IMR-90 (cell line): ENCODE measurements around the gene MYO1F. TPM values are rescaled to one million over a fixed set of nuclear protein-coding genes. Genes with fewer than 3 reads are reported as not detected.
"Not testable (repeated sequence)": the region's sequence is repeated elsewhere in the genome, so short reads cannot be mapped to it uniquely, and the experiment has no call there.

Experiments
- ATAC-seq: fragments of 200-7000 bp; cut with Tn5 transposase; 2 replicates; pipeline ENCODE4 v1.9.1; 2020; ENCODE audit warnings: low read depth, mild to moderate bottlenecking, moderate library complexity
- BruUV-seq: library from RNA; stranded (reverse); fragments of 400-500 nt; replicated peaks from 2 replicates; lab custom pipeline; 2021; lab: Mats Ljungman, UMichigan
- CTCF ChIA-PET: fragments of 300-600 bp; formaldehyde crosslinking; extraction: SDS; loops from one replicate; lab custom pipeline; 2021; ENCODE audit warnings: antibody characterized with exemption; lab: Yijun Ruan, JAX
- POLR2A ChIA-PET: fragments of 300-600 bp; sonication (Branson Sonifier 250); formaldehyde crosslinking; loops from one replicate; lab custom pipeline; 2022; ENCODE audit warnings: antibody characterized with exemption; ENCODE audit not compliant: unreplicated experiment; lab: Charles Lee
- DNase-seq: peaks from one replicate; pipeline ENCODE4 v3.0.0; 2013
- H2AFZ ChIP-seq: replicated peaks from 2 replicates; pipeline ENCODE3; 2013; ENCODE audit warnings: low read length, mild to moderate bottlenecking; ENCODE audit not compliant: poor library complexity
- H2AK5ac ChIP-seq: 2 replicates; pipeline ENCODE4 v1.6.1; 2013; ENCODE audit warnings: low read depth, low read length, inconsistent platforms
- H2AK9ac ChIP-seq: replicated peaks from 2 replicates; pipeline ENCODE3; 2013; ENCODE audit warnings: mild to moderate bottlenecking, low read depth, low read length, moderate library complexity; ENCODE audit not compliant: poor library complexity
- H2BK120ac ChIP-seq: 2 replicates; pipeline ENCODE4 v1.6.1; 2013; ENCODE audit warnings: low read depth, low read length, inconsistent platforms
- H2BK15ac ChIP-seq: 3 replicates; pipeline ENCODE4 v1.6.1; 2013; ENCODE audit warnings: low read depth, low read length, inconsistent platforms
- H2BK20ac ChIP-seq: 2 replicates; pipeline ENCODE4 v1.6.1; 2013; ENCODE audit warnings: low read depth, mild to moderate bottlenecking, inconsistent platforms, low read length, moderate library complexity
- H2BK5ac ChIP-seq: 2 replicates; pipeline ENCODE4 v1.6.1; 2013; ENCODE audit warnings: mild to moderate bottlenecking, low read depth, low read length, inconsistent platforms; ENCODE audit not compliant: poor library complexity, severe bottlenecking
- H3K14ac ChIP-seq: replicated peaks from 2 replicates; pipeline ENCODE4 v1.6.1; 2013; ENCODE audit warnings: low read depth, low read length, inconsistent platforms
- H3K18ac ChIP-seq: 2 replicates; pipeline ENCODE4 v1.6.1; 2013; ENCODE audit warnings: low read depth, low read length, control low read depth
- H3K23ac ChIP-seq: 2 replicates; pipeline ENCODE4 v1.6.1; 2013; ENCODE audit warnings: low read depth, low read length, inconsistent platforms
- H3K27ac ChIP-seq: 2 replicates; pipeline ENCODE4 v1.5.1; 2013; ENCODE audit warnings: mild to moderate bottlenecking, control low read depth, low read length; ENCODE audit not compliant: insufficient read depth
- H3K27me3 ChIP-seq: 2 replicates; pipeline ENCODE4 v1.6.1; 2013; ENCODE audit warnings: low read length; ENCODE audit not compliant: control insufficient read depth, insufficient read depth
- H3K36me3 ChIP-seq: 2 replicates; pipeline ENCODE4 v1.6.1; 2013; ENCODE audit warnings: low read length, mixed read lengths; ENCODE audit not compliant: control insufficient read depth, insufficient read depth
- H3K4ac ChIP-seq: 2 replicates; pipeline ENCODE4 v1.6.1; 2013; ENCODE audit warnings: low read depth, low read length, inconsistent platforms
- H3K4me1 ChIP-seq: 2 replicates; pipeline ENCODE4 v1.6.1; 2013; ENCODE audit warnings: low read length, mixed read lengths; ENCODE audit not compliant: control insufficient read depth, insufficient read depth
- H3K4me2 ChIP-seq: 2 replicates; pipeline ENCODE4 v1.6.1; 2013; ENCODE audit warnings: low read depth, mild to moderate bottlenecking, control low read depth, low read length, moderate library complexity
- H3K4me3 ChIP-seq: 2 replicates; pipeline ENCODE4 v1.5.1; 2013; ENCODE audit warnings: low read depth, mild to moderate bottlenecking, control low read depth, low read length, moderate library complexity; ENCODE audit not compliant: insufficient read depth
- H3K56ac ChIP-seq: 2 replicates; pipeline ENCODE4 v1.6.1; 2013; ENCODE audit warnings: low read length, inconsistent platforms; ENCODE audit not compliant: insufficient read depth; ENCODE audit errors: extremely low read depth
- H3K79me1 ChIP-seq, 2 experiments: 2 replicates each; pipeline ENCODE4 v1.6.1; 2013; ENCODE audit warnings: low read length in 2 of 2, inconsistent platforms in 1 of 2, low read depth in 1 of 2
- H3K9ac ChIP-seq: 2 replicates; pipeline ENCODE4 v1.6.1; 2013; ENCODE audit warnings: low read depth, low read length, control low read depth
- H3K9me1 ChIP-seq: 2 replicates; pipeline ENCODE4 v1.6.1; 2013; ENCODE audit warnings: low read length, inconsistent platforms; ENCODE audit not compliant: insufficient read depth
- H3K9me3 ChIP-seq: 2 replicates; pipeline ENCODE4 v1.6.1; 2013; ENCODE audit warnings: low read length; ENCODE audit not compliant: control insufficient read depth, insufficient read depth
- H4K20me1 ChIP-seq: 2 replicates; pipeline ENCODE4 v1.6.1; 2013; ENCODE audit warnings: low read length, inconsistent platforms; ENCODE audit not compliant: insufficient read depth
- H4K5ac ChIP-seq: 2 replicates; pipeline ENCODE4 v1.6.1; 2013; ENCODE audit warnings: mild to moderate bottlenecking, low read depth, low read length, control low read depth
- H4K8ac ChIP-seq, 2 experiments: 2 replicates each; pipeline ENCODE4 v1.6.1; 2013; ENCODE audit warnings: low read depth in 2 of 2, low read length in 2 of 2, control low read depth in 1 of 2, inconsistent platforms in 1 of 2
- H4K91ac ChIP-seq: 2 replicates; pipeline ENCODE4 v1.6.1; 2013; ENCODE audit warnings: low read depth, low read length, inconsistent platforms; ENCODE audit not compliant: insufficient read depth
- BHLHE40 ChIP-seq: fragments of 150-350 bp; IDR thresholded peaks from 2 replicates; pipeline ENCODE4 v1.6.1; 2016; ENCODE audit warnings: mild to moderate bottlenecking, low read depth, low read length
- FOS ChIP-seq: fragments of 150-350 bp; IDR thresholded peaks from 2 replicates; pipeline ENCODE4 v1.6.1; 2016; ENCODE audit warnings: low read depth, low read length
- MAFK ChIP-seq: IDR thresholded peaks from 2 replicates; pipeline ENCODE4 v1.6.1; 2012; ENCODE audit warnings: low read depth, low read length, improper control_type of control experiment
- MAZ ChIP-seq: IDR thresholded peaks from 2 replicates; pipeline ENCODE4 v1.6.1; 2012; ENCODE audit warnings: low read depth, mild to moderate bottlenecking, low read length, improper control_type of control experiment, moderate library complexity, borderline replicate concordance
- POLR2A ChIP-seq: IDR thresholded peaks from 2 replicates; pipeline ENCODE4 v1.6.1; 2012; ENCODE audit warnings: mild to moderate bottlenecking, low read depth, low read length
- RAD21 ChIP-seq: IDR thresholded peaks from 2 replicates; pipeline ENCODE4 v1.6.1; 2012; ENCODE audit warnings: low read length, improper control_type of control experiment
- RCOR1 ChIP-seq: IDR thresholded peaks from 2 replicates; pipeline ENCODE4 v1.6.1; 2012; ENCODE audit warnings: mild to moderate bottlenecking, low read length, improper control_type of control experiment; ENCODE audit not compliant: insufficient replicate concordance
- RFX5 ChIP-seq: IDR thresholded peaks from 2 replicates; pipeline ENCODE4 v1.8.0; 2012; ENCODE audit warnings: low read depth, mild to moderate bottlenecking, low read length, moderate library complexity
- WGBS, 2 experiments: methylation state at CpG; one replicate each; pipeline versions ENCODE4 v1.1.5 to v1.1.7; 2013; ENCODE audit warnings: missing lambda C conversion rate in 2 of 2; ENCODE audit not compliant: insufficient read length in 1 of 2; ENCODE audit errors: extremely low coverage in 2 of 2; 5-methylcytosine and 5-hydroxymethylcytosine counted together
- dilution Hi-C: fragments of 300-500 bp; cut with HindIII; formaldehyde crosslinking; loops from one replicate; pipeline ENCODE4 v1.14.3; 2018; ENCODE audit warnings: low sequenced_read_pairs; ENCODE audit not compliant: unreplicated experiment
- in situ Hi-C: fragments of 300-500 bp; cut with MboI; formaldehyde crosslinking; loops from 3 replicates; pipeline ENCODE4 v1.14.3; 2019; ENCODE audit warnings: low sequenced_read_pairs, inconsistent platforms, mixed read lengths
- intact Hi-C: fragments of 100-400 bp; cut with micrococcal nuclease; formaldehyde crosslinking; loops from 2 replicates; pipeline ENCODE4 v1.10.0; 2022
- polyA plus RNA-seq, 3 experiments: library from polyadenylated mRNA; depleted of rRNA; stranded (reverse); fragments of >200 nt; gene quantifications; 2 replicates each; pipeline ENCODE4 v1.2.3, GENCODE V29; 2012; ENCODE audit warnings: low replicate concordance in 1 of 3
- total RNA-seq: library from RNA; depleted of rRNA; stranded (reverse); fragments of >200 nt; gene quantifications from 2 replicates; pipeline ENCODE4 v1.2.3, GENCODE V29; 2012

Gene MYO1F
- total and polyA plus RNA-seq, 2 of the 4 experiments (the other 2 are of a cell fraction) = 0.14 to 0.18 TPM

- peak overlapping the region in 1 of 2 experiments; percentile 1; a peak in 1 of 4 replicates for H4K8ac ChIP-seq
- DNase-seq = peak; percentile 35
These were observed 1.7 kb downstream of the MYO1F start for GRCh38 chr19:8575467-8575997.

GRCh38 chr19:8574619-8574922 lies 2.7 kb downstream of the MYO1F start:
- H2AK5ac ChIP-seq, H3K18ac ChIP-seq, H3K4ac ChIP-seq, H3K27ac ChIP-seq, H3K4me3 ChIP-seq, H2BK20ac ChIP-seq, H3K14ac ChIP-seq, H2BK5ac ChIP-seq, DNase-seq, H3K36me3 ChIP-seq, H4K8ac ChIP-seq, H2AFZ ChIP-seq, H3K79me1 ChIP-seq, H3K27me3 ChIP-seq, ATAC-seq, H4K20me1 ChIP-seq, H4K91ac ChIP-seq, H2BK15ac ChIP-seq, POLR2A ChIA-PET, H3K9ac ChIP-seq, BruUV-seq, H3K56ac ChIP-seq, CTCF ChIA-PET, intact Hi-C loops, H3K9me3 ChIP-seq, dilution Hi-C loops, H3K4me2 ChIP-seq, H4K5ac ChIP-seq, H2AK9ac ChIP-seq, H2BK120ac ChIP-seq, H3K23ac ChIP-seq: not testable (repeated sequence)
- in situ Hi-C loops = loop anchor here (5.0 kb wide), 1 partner anchor 232 kb away; the partner anchor contains the start of gene KANK3
- Histone ChIP-seq H3K9me1 (peaks cover 19% of the 10 kb centered on the region), H3K4me1 (peaks cover 10% of the 10 kb centered on the region)
- WGBS, 2 experiments = no CpG with 5 or more reads among the region's 7 CpGs

More at GRCh38 chr19:8575467-8575997, 1.7 kb downstream of the MYO1F start:
- Histone ChIP-seq H3K27me3 (no peaks in the 10 kb centered on the region), H2BK15ac (no peak overlapping the region; the same call in 2 of the 3 replicates), H4K5ac (no peak overlapping the region), H3K4me3 (no peak overlapping the region), H3K9ac (no peak overlapping the region), H3K18ac (no peak overlapping the region), H3K56ac (no peak overlapping the region), H3K4ac (peak overlapping the region; percentile 49), H4K91ac (no peak overlapping the region; the same call in 1 of the 2 replicates), H3K79me1 (no peaks in the 10 kb centered on the region), H2BK120ac (peak overlapping the region; percentile 68), H3K9me1 (peaks cover 9% of the 10 kb centered on the region), H2AFZ (peak overlapping the region; percentile 87), H2BK20ac (peak overlapping the region; percentile 82; the same call in 1 of the 2 replicates), H2BK5ac (no peak overlapping the region), H3K36me3 (no peaks in the 10 kb centered on the region), H3K9me3 (no peaks in the 10 kb centered on the region), H3K27ac (no peak overlapping the region), H3K14ac (peak overlapping the region; percentile 51; the same call in 1 of the 2 replicates), H4K20me1 (no peaks in the 10 kb centered on the region), H3K4me1 (peaks cover 9% of the 10 kb centered on the region), H3K23ac (0 out of 2 replicates have a peak overlapping the region, but pooled peaks have one; percentile 1), H3K4me2 (no peak overlapping the region), H2AK9ac (peak overlapping the region; percentile 65), H2AK5ac (peak overlapping the region; percentile 33; the same call in 1 of the 2 replicates)
- dilution Hi-C loops (no loop called here), intact Hi-C loops (loop anchor here (5.0 kb wide), 1 partner anchor 163 kb away; the partner anchor contains the start of gene MARCHF2), in situ Hi-C loops (loop anchor here (5.0 kb wide), 1 partner anchor 253 kb away; the partner anchor contains the start of genes NDUFA7 and RPS28)
- 39% methylated on average over 3 of the region's 10 CpGs; no CpG with 5 or more reads in 1 of the 2 experiments for WGBS, 2 experiments
- no TSS peak for BruUV-seq
- ChIA-PET CTCF (no interaction called here), POLR2A (no interaction called here)
- peak; percentile 7; the same call in 1 of the 2 replicates for ATAC-seq
- no peak for TF ChIP-seq FOS
- no peak for TF ChIP-seq RCOR1
- no peak for TF ChIP-seq RAD21
- no peak for TF ChIP-seq MAZ
- no peak for TF ChIP-seq POLR2A
- no peak for TF ChIP-seq BHLHE40
- TF ChIP-seq RFX5 = no peak
- TF ChIP-seq MAFK = no peak
